Ectodermal cell (in vitro differentiated cells): ENCODE results near the gene LAPTM5.

Source experiments
- H3K27ac ChIP-seq: 2 replicates; pipeline ENCODE4 v1.7.0; 2013; ENCODE audit warnings: mild to moderate bottlenecking, low read depth, low read length; ENCODE audit not compliant: insufficient read depth, poor library complexity, severe bottlenecking
- H3K27me3 ChIP-seq: 2 replicates; pipeline ENCODE4 v1.7.0; 2013; ENCODE audit warnings: mild to moderate bottlenecking, low read length; ENCODE audit not compliant: insufficient read depth, control insufficient read depth, poor library complexity, severe bottlenecking
- H3K36me3 ChIP-seq: one replicate; pipeline ENCODE4 v1.7.0; 2013; ENCODE audit warnings: low read length; ENCODE audit not compliant: control insufficient read depth, insufficient read depth
- H3K4me1 ChIP-seq: one replicate; pipeline ENCODE4 v1.7.0; 2013; ENCODE audit warnings: low read length; ENCODE audit not compliant: control insufficient read depth, insufficient read depth
- H3K4me3 ChIP-seq: 2 replicates; pipeline ENCODE4 v1.7.0; 2013; ENCODE audit warnings: low read depth, low read length, control low read depth; ENCODE audit not compliant: insufficient read depth
- H3K9me3 ChIP-seq: 2 replicates; pipeline ENCODE4 v1.7.0; 2013; ENCODE audit warnings: mild to moderate bottlenecking, low read length, moderate library complexity; ENCODE audit not compliant: control insufficient read depth
- WGBS, 2 experiments: methylation state at CpG; one replicate each; pipeline ENCODE4 v1.1.7; 2013; ENCODE audit warnings: missing lambda C conversion rate in 2 of 2; 5-methylcytosine and 5-hydroxymethylcytosine counted together

Gene LAPTM5

DNA sequence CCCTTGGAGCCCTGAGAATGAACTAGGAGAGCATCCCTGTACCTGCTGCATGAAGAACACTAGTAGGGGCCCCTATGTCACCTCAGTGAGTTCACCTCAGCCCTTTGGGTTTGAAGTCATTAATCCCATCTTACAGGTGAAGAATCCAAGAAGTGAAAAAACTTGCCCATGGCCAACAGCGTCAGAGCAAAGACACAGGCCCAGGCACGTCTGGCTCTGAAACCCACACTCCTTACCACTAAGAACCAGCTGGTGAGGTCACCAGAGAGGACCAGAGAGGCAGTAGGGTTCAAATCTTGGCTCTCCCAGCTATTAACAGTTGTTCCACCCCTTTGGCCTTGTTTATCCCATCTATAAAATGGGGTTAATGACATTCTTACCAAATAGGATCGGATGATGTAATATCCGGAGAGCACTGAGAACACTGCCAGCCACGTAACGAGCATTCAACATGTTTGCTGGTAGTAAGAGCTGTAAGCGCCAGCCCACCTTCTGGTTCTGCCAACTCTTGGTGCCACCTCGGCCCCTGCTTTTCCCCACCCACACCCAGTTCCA lies 43.0 kb downstream of the LAPTM5 start:
- Histone ChIP-seq H3K27ac (no peak overlapping the region), H3K4me3 (no peak overlapping the region), H3K9me3 (no peaks in the 10 kb centered on the region), H3K36me3 (no peaks in the 10 kb centered on the region), H3K4me1 (peaks cover 4% of the 10 kb centered on the region), H3K27me3 (no peaks in the 10 kb centered on the region)
- 94 to 95% methylated on average over 8 of the region's 8 CpGs for WGBS, 2 experiments

DNA sequence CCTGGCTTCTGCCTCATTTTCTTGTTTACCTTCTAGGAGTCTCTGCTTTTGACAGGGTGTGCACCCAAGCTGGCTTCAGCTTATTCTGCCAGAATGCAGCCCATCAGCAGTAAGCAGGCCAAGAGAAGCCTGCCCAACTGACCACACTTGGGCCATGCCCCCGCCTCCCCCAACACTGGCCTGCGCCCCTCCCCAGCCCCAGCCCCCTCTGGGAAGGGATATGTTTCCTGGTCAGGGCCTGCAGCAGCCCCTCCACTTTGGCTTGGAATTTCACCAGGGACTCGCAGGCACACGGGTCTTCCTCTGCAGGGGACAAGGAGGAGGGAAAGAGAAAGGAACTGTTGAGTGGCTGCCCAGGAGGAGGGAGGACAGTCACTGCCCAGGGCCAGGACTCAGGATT lies 43.5 kb downstream of the LAPTM5 start:
- H3K27ac ChIP-seq: no peak overlapping the region
- H3K9me3 ChIP-seq: no peaks in the 10 kb centered on the region
- H3K4me1 ChIP-seq: peaks cover 4% of the 10 kb centered on the region
- H3K27me3 ChIP-seq: no peaks in the 10 kb centered on the region
- H3K36me3 ChIP-seq: no peaks in the 10 kb centered on the region
- no peak overlapping the region for H3K4me3 ChIP-seq
- WGBS, 2 experiments: 62% methylated on average over 4 of the region's 4 CpGs

DNA sequence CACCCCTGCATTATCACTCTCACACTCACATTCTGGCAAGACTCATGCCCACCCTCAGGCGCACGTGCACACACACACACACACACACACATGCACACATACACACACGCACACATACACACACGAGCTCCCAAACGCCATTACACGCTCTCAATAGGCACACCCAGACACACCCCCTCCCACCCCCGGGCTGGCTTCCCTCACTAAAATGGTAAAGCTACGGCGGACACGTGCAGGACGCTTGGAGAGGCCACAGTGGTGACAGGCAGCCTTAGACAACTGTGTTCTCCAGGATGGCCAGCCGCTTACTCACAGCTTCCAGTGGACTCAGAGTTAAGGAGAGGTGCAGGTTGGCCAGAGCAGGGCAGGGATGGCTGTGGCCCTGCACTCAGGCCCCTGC lies 44.3 kb downstream of the LAPTM5 start:
- no peaks in the 10 kb centered on the region for H3K36me3 ChIP-seq
- H3K27ac ChIP-seq: no peak overlapping the region
- peaks cover 4% of the 10 kb centered on the region for H3K4me1 ChIP-seq
- no peaks in the 10 kb centered on the region for H3K27me3 ChIP-seq
- no peak overlapping the region for H3K4me3 ChIP-seq
- WGBS, 2 experiments: 87 to 92% methylated on average over 12 of the region's 12 CpGs
- H3K9me3 ChIP-seq: no peaks in the 10 kb centered on the region

GRCh38 chr1:30712583-30712982 lies 45.0 kb downstream of the LAPTM5 start:
- no peak overlapping the region for H3K4me3 ChIP-seq
- H3K4me1 ChIP-seq: peaks cover 7% of the 10 kb centered on the region
- WGBS, 2 experiments: 92 to 93% methylated on average over 6 of the region's 6 CpGs
- H3K27me3 ChIP-seq: no peaks in the 10 kb centered on the region
- H3K36me3 ChIP-seq: no peaks in the 10 kb centered on the region
- no peaks in the 10 kb centered on the region for H3K9me3 ChIP-seq
- no peak overlapping the region for H3K27ac ChIP-seq

DNA sequence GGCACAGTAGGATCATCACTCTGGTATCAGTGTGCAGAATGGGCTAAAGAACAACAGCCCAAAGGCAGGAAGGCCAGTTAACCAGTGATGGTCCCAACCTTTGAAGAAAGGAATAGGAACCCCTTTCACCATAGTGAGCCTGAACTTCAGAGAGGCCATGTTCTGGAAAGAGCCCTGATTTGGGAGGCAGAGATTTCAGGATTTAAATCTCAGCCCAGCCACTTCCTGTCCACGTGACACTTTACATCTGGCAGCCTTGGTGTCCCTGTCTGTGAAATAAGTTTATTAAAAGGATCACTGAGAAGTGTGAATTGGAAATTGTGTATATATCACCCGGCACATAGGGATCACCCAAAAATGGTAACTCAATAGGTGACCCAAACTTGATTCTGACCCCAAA lies 47.2 kb downstream of the LAPTM5 start:
- Histone ChIP-seq H3K4me1 (peaks cover 9% of the 10 kb centered on the region), H3K27ac (no peak overlapping the region), H3K4me3 (no peak overlapping the region), H3K36me3 (no peaks in the 10 kb centered on the region), H3K27me3 (no peaks in the 10 kb centered on the region), H3K9me3 (no peaks in the 10 kb centered on the region)
- 88 to 95% methylated on average over 2 of the region's 2 CpGs for WGBS, 2 experiments

GRCh38 chr1:30708361-30708728 lies 49.2 kb downstream of the LAPTM5 start:
- no peaks in the 10 kb centered on the region for H3K9me3 ChIP-seq
- no peaks in the 10 kb centered on the region for H3K36me3 ChIP-seq
- no peak overlapping the region for H3K27ac ChIP-seq
- H3K27me3 ChIP-seq: no peaks in the 10 kb centered on the region
- peaks cover 9% of the 10 kb centered on the region for H3K4me1 ChIP-seq
- 60 to 65% methylated on average over 8 of the region's 8 CpGs for WGBS, 2 experiments
- H3K4me3 ChIP-seq: no peak overlapping the region

DNA sequence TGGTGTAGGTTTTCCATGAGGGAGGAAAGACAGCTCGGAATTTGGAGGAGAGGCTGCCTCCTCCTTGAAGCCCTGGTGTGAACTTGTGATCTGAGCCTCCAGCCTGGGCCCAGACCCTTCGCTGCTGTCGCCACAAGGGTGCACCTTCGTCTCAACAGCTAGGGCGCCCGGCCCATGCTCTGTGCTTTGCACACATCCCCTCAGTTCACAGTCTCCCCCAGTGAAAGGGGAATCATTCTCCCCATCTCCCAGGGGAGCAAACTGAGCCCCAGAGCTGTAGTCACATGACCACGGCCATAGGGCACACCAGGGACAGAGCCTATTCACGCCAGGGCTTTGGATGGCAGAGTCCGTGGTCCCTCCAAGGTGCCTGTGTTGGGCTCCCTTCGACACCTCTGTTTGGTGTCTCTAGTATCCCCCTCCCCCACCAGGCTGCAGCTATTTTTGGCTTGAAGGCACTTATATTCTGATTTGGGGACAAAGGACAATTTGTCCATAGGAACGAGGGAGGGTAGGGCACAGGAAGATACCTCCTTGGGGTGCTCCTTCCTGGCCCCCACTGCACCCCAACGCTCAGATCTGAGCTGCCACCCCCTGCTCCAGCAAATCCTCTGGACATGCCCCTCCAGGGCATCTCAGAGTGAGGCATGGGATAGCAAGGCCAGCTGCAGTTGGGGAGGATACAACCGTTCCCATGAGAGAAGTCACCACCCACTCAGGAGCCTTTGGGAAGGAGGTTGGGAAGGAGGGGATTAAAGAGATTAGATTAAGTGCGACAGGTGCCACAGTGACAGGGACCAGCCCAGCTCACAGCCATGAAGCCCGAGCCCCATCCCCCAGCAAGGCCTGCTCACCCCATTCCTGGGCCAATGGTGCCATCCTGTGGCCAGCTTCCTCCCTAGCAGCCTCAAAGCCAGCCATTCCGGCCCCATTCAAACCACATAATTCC lies 49.9 kb downstream of the LAPTM5 start:
- Histone ChIP-seq H3K27ac (no peak overlapping the region), H3K4me3 (no peak overlapping the region), H3K36me3 (no peaks in the 10 kb centered on the region), H3K4me1 (peaks cover 9% of the 10 kb centered on the region), H3K9me3 (no peaks in the 10 kb centered on the region), H3K27me3 (no peaks in the 10 kb centered on the region)
- WGBS, 2 experiments: 58 to 61% methylated on average over 16 of the region's 16 CpGs

DNA sequence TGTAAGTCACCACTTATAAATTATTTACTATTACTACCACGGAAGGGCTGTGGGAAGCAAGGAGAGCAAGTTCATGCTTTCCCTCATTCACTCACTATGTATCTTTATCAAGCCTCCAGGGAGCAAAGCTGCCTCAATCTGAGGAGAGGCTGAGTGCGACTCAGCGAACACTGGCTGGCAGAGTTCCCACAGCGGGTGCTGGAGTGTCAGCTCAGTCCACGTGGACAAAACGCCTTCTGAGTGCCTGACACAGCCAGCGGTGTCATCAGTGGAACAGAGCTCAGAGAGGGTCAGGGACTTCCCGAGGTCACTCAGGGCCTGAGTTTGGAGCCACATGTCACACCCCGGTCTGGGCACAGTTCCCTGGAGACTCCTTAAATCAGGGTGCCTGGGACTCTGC lies 51.0 kb downstream of the LAPTM5 start:
- 90 to 92% methylated on average over 9 of the region's 9 CpGs for WGBS, 2 experiments
- no peaks in the 10 kb centered on the region for H3K36me3 ChIP-seq

DNA sequence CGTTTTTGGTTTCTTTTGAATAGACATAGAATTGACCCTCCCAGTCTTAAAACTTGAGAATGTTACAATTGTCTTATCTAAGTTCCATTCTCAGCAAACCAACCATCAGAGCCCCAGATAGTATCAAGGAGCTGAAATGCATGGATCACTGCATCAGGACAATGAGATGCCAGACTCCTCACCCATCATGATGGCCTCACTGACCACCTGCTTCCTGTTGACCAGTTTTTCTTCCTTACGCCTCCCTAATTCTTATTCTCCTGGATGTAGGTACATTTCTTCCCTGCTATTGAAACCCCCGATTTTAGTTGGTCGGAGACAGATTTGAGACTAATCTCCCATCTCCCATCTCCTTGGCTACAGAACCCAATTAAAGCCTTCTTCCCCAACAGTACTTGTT lies 51.9 kb downstream of the LAPTM5 start:
- Histone ChIP-seq H3K4me1 (peaks cover 5% of the 10 kb centered on the region), H3K27ac (no peak overlapping the region), H3K4me3 (no peak overlapping the region), H3K9me3 (no peaks in the 10 kb centered on the region), H3K36me3 (no peaks in the 10 kb centered on the region), H3K27me3 (no peaks in the 10 kb centered on the region)
- WGBS, 2 experiments: 86 to 89% methylated on average over 4 of the region's 4 CpGs

More for the DNA sequence above, 51.0 kb downstream of the LAPTM5 start:
- Histone ChIP-seq H3K4me3 (no peak overlapping the region), H3K9me3 (no peaks in the 10 kb centered on the region), H3K27ac (no peak overlapping the region), H3K4me1 (peaks cover 5% of the 10 kb centered on the region), H3K27me3 (no peaks in the 10 kb centered on the region)

DNA sequence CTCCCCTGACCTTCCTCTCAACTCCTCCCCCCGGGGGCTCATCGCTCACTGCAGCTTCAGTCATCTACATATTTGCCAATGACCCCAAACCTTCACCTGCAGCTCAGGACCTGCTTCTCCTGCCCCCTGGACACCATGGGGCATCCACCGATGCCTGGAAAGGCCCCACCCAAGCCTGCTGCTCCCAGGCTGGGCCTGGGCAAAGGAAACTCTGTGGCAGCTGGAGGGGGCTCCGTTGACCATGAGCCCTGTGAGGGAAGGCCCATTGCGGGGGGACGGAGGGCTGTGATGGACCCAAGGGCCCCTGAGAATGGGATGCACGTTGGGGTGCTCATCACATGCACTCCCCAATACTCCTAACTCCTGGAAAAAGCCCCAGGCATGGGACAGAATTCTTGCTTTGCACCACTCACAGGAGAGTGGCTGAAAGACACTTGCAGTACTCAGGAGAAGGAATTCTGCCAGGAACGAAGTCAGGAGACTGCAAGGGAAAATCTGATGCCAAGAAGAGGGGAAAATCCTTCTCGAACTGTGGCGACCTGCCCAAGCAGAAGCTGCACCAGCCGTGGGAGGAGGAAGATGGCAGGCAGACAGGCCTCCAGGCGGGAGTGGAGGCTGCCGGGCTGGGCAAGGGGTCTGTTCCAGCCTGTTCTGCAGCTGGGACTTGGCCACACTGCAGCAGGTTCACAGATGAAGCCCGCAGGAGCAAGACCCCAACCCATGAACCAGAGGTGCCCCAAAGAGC lies 52.6 kb downstream of the LAPTM5 start:
- Histone ChIP-seq H3K27me3 (no peaks in the 10 kb centered on the region), H3K36me3 (no peaks in the 10 kb centered on the region), H3K4me3 (no peak overlapping the region), H3K4me1 (peaks cover 5% of the 10 kb centered on the region), H3K27ac (no peak overlapping the region), H3K9me3 (no peaks in the 10 kb centered on the region)
- WGBS, 2 experiments: 91 to 93% methylated on average over 14 of the region's 14 CpGs
